DND-41 (cell line): ENCODE results near the gene VPS13C.

Experiments
- CTCF ChIP-seq: IDR thresholded peaks from 2 replicates; pipeline ENCODE4 v1.5.1; 2012; ENCODE audit warnings: borderline replicate concordance, low read length, moderate library complexity, mild to moderate bottlenecking; ENCODE audit not compliant: poor library complexity, severe bottlenecking; ENCODE audit errors: extremely low read depth
- EZH2 ChIP-seq: IDR thresholded peaks from 3 replicates; pipeline ENCODE4 v1.6.1; 2012; ENCODE audit warnings: borderline replicate concordance, low read depth, mild to moderate bottlenecking, moderate library complexity, low read length, inconsistent platforms; ENCODE audit not compliant: severe bottlenecking

GRCh38 chr15:61812476-61812875 is 247.8 kb downstream of the VPS13C start:
- TF ChIP-seq CTCF: no peak
- no peak for TF ChIP-seq EZH2
